Duodenal mucosa (tissue), 2 donors: ENCODE measurements around the gene DHX15.
"Not testable (repeated sequence)": the region's sequence is repeated elsewhere in the genome, so short reads cannot be mapped to it uniquely, and the experiment has no call there.

Source experiments
- H3K27ac ChIP-seq: one replicate; pipeline ENCODE4 v1.7.0; 2013; ENCODE audit warnings: low read depth, low read length
- H3K27me3 ChIP-seq, 2 donors: one replicate each; pipeline ENCODE4 v1.7.0; 2013; ENCODE audit warnings: low read length in 2 of 2, control low read depth in 1 of 2; ENCODE audit not compliant: insufficient read depth in 2 of 2, control insufficient read depth in 1 of 2
- H3K36me3 ChIP-seq, 2 donors: one replicate each; pipeline ENCODE4 v1.7.0; 2013; ENCODE audit warnings: low read length in 2 of 2, control low read depth in 1 of 2; ENCODE audit not compliant: insufficient read depth in 2 of 2, control insufficient read depth in 1 of 2
- H3K4me1 ChIP-seq, 2 donors: one replicate each; pipeline ENCODE4 v1.7.0; 2013; ENCODE audit warnings: low read length in 2 of 2, control low read depth in 1 of 2; ENCODE audit not compliant: insufficient read depth in 2 of 2, control insufficient read depth in 1 of 2
- H3K4me3 ChIP-seq, 2 donors: one replicate each; pipeline ENCODE4 v1.7.0; 2013; ENCODE audit warnings: low read length in 2 of 2, low read depth in 1 of 2
- H3K9ac ChIP-seq, 2 donors: one replicate each; pipeline ENCODE4 v1.7.0; 2013; ENCODE audit warnings: low read length in 2 of 2, low read depth in 1 of 2
- H3K9me3 ChIP-seq, 2 donors: one replicate each; pipeline ENCODE4 v1.7.0; 2013; ENCODE audit warnings: low read length in 2 of 2, control low read depth in 1 of 2; ENCODE audit not compliant: control insufficient read depth in 1 of 2

The DHX15 gene

DNA sequence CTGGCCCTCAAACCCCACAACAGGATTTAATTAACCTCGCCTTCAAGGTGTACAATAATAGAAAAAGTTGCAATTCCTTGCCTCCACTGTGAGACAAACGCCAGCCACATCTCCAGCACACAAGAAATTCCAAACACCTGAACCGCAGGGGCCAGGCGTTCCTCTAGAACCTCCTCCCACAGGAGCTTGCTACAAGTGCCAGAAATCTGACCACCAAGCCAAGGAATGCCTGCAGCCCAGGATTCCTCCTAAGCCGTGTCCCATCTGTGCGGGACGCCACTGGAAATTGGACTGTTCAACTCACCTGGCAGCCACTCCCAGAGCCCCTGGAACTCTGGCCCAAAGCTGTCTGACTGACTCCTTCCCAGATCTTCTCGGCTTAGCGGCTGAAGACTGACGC lies 81.3 kb downstream of the DHX15 start:
- H3K27ac ChIP-seq, H3K27me3 ChIP-seq, H3K4me3 ChIP-seq, H3K36me3 ChIP-seq, H3K4me1 ChIP-seq, H3K9me3 ChIP-seq, H3K9ac ChIP-seq: not testable (repeated sequence)

DNA sequence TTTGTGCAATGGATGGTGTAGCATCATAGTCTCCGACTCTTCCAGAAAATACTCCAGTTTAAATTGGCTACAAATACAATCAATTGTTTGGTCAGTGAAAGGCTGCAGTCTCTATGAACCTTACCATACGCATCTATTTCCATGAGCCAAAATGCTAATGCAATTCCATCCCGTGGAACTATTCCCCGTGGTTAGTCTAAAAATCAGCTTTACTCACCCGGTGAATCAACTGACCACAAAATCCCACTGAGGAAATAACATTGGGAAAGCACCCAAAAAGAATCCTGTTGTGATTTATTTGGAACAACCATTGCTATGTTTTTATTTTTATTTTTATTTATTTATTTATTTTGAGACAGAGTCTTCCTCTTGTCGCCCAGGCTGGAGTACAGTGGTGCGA lies 87.1 kb downstream of the DHX15 start:
- Histone ChIP-seq H3K9me3 (no peaks in the 10 kb centered on the region), H3K4me1 (no peaks in the 10 kb centered on the region), H3K27me3 (no peaks in the 10 kb centered on the region), H3K4me3 (no peak overlapping the region), H3K36me3 (no peaks in the 10 kb centered on the region), H3K27ac (no peak overlapping the region), H3K9ac (no peak overlapping the region)

DNA sequence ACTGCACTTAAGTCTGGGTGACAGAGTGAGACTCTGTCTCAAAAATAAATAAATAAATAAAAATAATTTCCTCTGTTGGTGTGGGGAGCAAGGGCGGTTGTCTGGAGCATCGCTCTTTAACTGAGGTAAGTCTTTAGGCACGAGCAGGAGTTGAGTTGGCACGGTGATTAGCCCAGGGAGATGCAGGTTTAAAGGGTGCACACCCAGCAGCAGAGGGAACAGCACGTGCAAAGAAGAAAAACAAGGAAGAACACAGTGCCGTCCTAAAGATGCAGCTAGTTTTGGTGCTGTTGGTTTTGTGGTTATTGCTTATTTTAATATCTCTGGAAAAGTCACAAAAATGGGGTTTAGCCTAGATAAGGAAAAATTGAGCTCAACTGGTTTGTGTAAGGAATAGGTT lies 87.8 kb downstream of the DHX15 start:
- H3K27ac ChIP-seq: no peak overlapping the region
- no peak overlapping the region for H3K4me3 ChIP-seq
- no peak overlapping the region for H3K9ac ChIP-seq
- no peaks in the 10 kb centered on the region for H3K9me3 ChIP-seq
- H3K36me3 ChIP-seq: no peaks in the 10 kb centered on the region
- H3K4me1 ChIP-seq: no peaks in the 10 kb centered on the region
- no peaks in the 10 kb centered on the region for H3K27me3 ChIP-seq

DNA sequence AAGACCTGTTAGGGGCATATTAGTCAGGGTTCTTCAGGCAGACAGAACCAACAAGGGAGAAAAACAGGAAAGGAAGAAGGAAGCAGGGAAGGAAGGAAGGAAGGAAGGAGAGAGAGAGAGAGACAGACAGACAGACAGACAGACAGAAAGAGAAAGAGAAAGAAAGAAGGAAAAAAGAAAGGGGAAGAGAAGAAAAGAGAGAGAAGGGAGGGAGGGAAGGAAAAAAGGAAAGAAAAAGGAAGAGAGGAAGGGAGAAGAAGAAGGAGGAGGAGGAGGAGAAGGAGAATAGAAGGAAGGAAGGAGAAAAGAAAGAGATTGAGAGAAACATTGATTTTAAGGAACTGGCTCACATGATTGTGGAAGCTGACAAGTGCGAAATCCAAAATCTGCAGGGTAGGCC lies 89.0 kb downstream of the DHX15 start:
- Histone ChIP-seq H3K27me3 (no peaks in the 10 kb centered on the region), H3K9ac (no peak overlapping the region), H3K27ac (no peak overlapping the region), H3K36me3 (no peaks in the 10 kb centered on the region), H3K9me3 (no peaks in the 10 kb centered on the region), H3K4me3 (no peak overlapping the region), H3K4me1 (no peaks in the 10 kb centered on the region)

DNA sequence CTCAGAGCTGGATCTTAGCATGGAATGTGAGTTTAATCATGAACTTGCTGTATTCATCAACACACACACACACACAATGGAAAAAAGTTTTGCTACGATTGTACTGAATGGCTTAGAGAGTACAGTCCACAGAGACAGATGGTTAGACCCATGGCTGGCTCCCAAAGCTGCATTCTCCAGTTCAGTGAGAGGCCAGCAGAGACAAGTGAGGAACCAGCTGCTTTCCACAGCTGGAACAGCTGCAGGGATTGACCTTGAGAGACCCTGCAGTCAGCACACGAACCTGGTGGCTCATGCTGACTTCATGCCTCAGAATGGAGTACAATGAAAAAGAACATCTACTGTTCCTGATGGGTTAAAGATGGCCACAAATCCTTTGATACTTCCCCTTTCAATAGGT lies 94.5 kb downstream of the DHX15 start:
- Histone ChIP-seq H3K27ac (no peak overlapping the region), H3K36me3 (no peaks in the 10 kb centered on the region), H3K27me3 (no peaks in the 10 kb centered on the region), H3K4me1 (no peaks in the 10 kb centered on the region), H3K4me3 (no peak overlapping the region), H3K9me3 (no peaks in the 10 kb centered on the region), H3K9ac (no peak overlapping the region)

DNA sequence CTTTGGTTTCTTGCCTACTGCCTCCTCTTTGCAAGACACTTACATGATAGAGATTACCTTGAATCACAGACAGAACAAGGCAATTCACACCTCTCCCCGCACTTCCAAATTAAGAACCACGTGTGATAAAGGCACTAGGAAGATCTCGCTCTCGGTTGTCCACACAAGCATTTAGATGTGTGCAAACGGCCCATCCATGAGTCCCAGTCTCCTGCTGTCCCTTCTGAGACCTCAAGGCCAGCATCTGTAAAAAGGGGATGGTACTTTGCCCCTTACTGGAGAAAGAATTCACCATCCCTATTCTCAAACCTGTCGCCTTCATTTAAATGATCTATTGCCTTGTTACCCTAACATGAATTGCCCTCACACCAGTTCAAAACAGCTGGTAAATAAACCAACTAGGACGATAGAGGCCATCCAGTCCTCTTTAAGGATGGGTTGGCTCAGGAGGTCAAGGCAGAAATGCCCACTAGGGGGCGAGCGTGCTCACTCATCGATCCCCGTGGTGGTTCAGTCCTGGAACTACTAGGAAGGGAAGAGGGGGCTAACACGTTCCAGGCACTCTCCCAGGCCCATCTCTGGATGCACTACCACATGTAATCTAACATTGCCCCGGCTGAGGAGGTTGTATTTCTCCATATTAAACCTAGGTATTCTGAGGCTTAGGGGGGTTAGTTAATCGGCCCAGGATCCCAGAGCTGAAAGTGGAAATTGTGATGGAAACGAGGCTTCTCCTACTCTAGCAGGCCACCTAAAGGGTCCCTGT lies 95.8 kb downstream of the DHX15 start:
- Histone ChIP-seq H3K4me1 (no peaks in the 10 kb centered on the region), H3K27me3 (no peaks in the 10 kb centered on the region), H3K27ac (no peak overlapping the region), H3K9me3 (no peaks in the 10 kb centered on the region), H3K36me3 (no peaks in the 10 kb centered on the region), H3K9ac (no peak overlapping the region), H3K4me3 (no peak overlapping the region)

DNA sequence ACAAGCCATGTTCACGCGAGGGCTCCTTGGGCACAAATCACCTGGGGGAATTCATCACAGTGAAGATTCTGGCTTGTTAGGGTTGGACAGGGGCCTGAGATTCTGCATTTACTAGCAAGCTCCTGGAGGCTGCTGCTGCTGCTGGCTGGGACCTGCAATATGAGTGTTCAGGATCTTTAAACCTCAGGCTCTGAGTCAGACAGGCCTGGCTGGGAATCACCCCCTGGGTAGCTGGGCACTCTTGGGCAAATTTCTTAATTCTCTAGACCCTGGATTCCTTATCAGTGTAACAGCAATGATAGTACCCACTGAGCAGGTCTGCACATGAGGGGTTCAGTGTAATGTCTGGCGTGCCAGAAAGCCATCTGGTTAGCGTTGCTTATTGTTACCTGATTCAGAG lies 101.5 kb downstream of the DHX15 start:
- no peaks in the 10 kb centered on the region for H3K4me1 ChIP-seq
- no peak overlapping the region for H3K9ac ChIP-seq
- H3K9me3 ChIP-seq: no peaks in the 10 kb centered on the region
- no peak overlapping the region for H3K27ac ChIP-seq
- H3K27me3 ChIP-seq: peaks cover 0 to 3% of the 10 kb centered on the region in 2 donors
- H3K36me3 ChIP-seq: no peaks in the 10 kb centered on the region
- no peak overlapping the region for H3K4me3 ChIP-seq

DNA sequence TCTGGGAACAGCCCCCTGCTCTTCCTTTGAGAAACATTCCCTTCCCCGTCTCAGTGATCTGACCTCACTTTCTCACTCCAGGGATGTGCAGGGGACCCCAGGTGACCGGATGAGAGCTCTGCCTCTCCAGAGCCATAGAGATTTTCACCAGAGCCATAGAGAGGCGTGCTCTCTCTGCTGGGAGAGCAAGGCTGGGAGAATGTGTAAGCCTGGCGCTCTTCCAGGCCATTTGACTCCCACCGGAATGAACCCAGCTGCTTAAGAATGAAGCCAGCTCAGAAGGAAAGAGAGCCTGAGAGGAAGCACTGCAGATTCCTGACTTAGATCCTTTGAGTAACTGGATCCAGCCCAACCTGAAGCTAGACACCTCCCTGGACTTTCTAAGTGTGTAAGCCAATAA lies 106.4 kb downstream of the DHX15 start:
- H3K27ac ChIP-seq: no peak overlapping the region
- no peaks in the 10 kb centered on the region for H3K36me3 ChIP-seq
- no peak overlapping the region for H3K9ac ChIP-seq
- peaks cover 0 to 4% of the 10 kb centered on the region in 2 donors for H3K4me1 ChIP-seq
- no peak overlapping the region for H3K4me3 ChIP-seq
- H3K27me3 ChIP-seq: peaks cover 10% of the 10 kb centered on the region in 2 donors
- H3K9me3 ChIP-seq: no peaks in the 10 kb centered on the region
